HepG2 (cell line): ENCODE measurements around the gene SHQ1. TPM values are rescaled to one million over a fixed set of nuclear protein-coding genes. Genes with fewer than 3 reads are reported as not detected.

Experiments
- GMEB2 ChIP-seq: IDR thresholded peaks from 2 replicates; pipeline ENCODE4 v1.6.1; 2016; ENCODE audit warnings: missing biosample characterization, missing genetic modification reagents, low read depth
- GPBP1L1 ChIP-seq: sonication (generic); formaldehyde crosslinking; IDR thresholded peaks from 2 replicates; pipeline ENCODE4 v1.5.0; 2020; ENCODE audit warnings: mild to moderate bottlenecking, missing genetic modification reagents
- MLXIP ChIP-seq: sonication (generic); formaldehyde crosslinking; IDR thresholded peaks from 2 replicates; pipeline ENCODE4 v1.9.0; 2021; ENCODE audit warnings: missing genetic modification reagents, borderline replicate concordance
- SNRNP70 ChIP-seq: fragments of 200-400 bp; formaldehyde crosslinking; IDR thresholded peaks from 2 replicates; pipeline ENCODE4 v1.6.1; 2017; ENCODE audit warnings: mild to moderate bottlenecking, low read depth, low read length, moderate library complexity
- SOX6 ChIP-seq, 2 experiments: fragments of 450-650 bp in 1 of 2; sonication (generic) in 1 of 2; formaldehyde crosslinking in 1 of 2; IDR thresholded peaks; 2 replicates each; pipeline versions ENCODE4 v1.4.0 to v1.6.1; 2017 to 2020; ENCODE audit warnings: antibody characterized with exemption in 1 of 2, mild to moderate bottlenecking in 1 of 2, missing genetic modification reagents in 1 of 2
- ZBTB10 ChIP-seq: sonication (generic); formaldehyde crosslinking; IDR thresholded peaks from 2 replicates; pipeline ENCODE4 v1.4.0; 2020; ENCODE audit warnings: missing genetic modification reagents, borderline replicate concordance
- ZBTB4 ChIP-seq: sonication (generic); formaldehyde crosslinking; IDR thresholded peaks from 2 replicates; pipeline ENCODE4 v1.4.0; 2020; ENCODE audit warnings: missing genetic modification reagents, mild to moderate bottlenecking, borderline replicate concordance
- ZMYM4 ChIP-seq: sonication (generic); formaldehyde crosslinking; IDR thresholded peaks from 2 replicates; pipeline ENCODE4 v1.8.1; 2023; ENCODE audit warnings: mild to moderate bottlenecking, missing genetic modification reagents
- ZNF10 ChIP-seq: sonication (generic); formaldehyde crosslinking; IDR thresholded peaks from 2 replicates; pipeline ENCODE4 v1.4.0; 2020; ENCODE audit warnings: mild to moderate bottlenecking, low read depth, missing genetic modification reagents, borderline replicate concordance
- ZNF230 ChIP-seq: sonication (generic); formaldehyde crosslinking; IDR thresholded peaks from 2 replicates; pipeline ENCODE4 v1.4.0; 2020; ENCODE audit warnings: mild to moderate bottlenecking, missing genetic modification reagents
- ZNF350 ChIP-seq: sonication (generic); formaldehyde crosslinking; IDR thresholded peaks from 2 replicates; pipeline ENCODE4 v1.4.0; 2020; ENCODE audit warnings: mild to moderate bottlenecking, low read depth, missing genetic modification reagents, borderline replicate concordance
- ZNF577 ChIP-seq: sonication (generic); formaldehyde crosslinking; IDR thresholded peaks from 2 replicates; pipeline ENCODE4 v1.4.0; 2020; ENCODE audit warnings: mild to moderate bottlenecking, low read depth, missing genetic modification reagents, borderline replicate concordance
- ZNF598 ChIP-seq: sonication (generic); formaldehyde crosslinking; IDR thresholded peaks from 2 replicates; pipeline ENCODE4 v1.5.1; 2020; ENCODE audit warnings: mild to moderate bottlenecking, missing genetic modification reagents, borderline replicate concordance
- ZNF720 ChIP-seq: sonication (generic); formaldehyde crosslinking; IDR thresholded peaks from 2 replicates; pipeline ENCODE4 v1.4.0; 2020; ENCODE audit warnings: missing genetic modification reagents
- ZNF746 ChIP-seq: sonication (generic); formaldehyde crosslinking; IDR thresholded peaks from 2 replicates; pipeline ENCODE4 v1.8.0; 2022; ENCODE audit warnings: mild to moderate bottlenecking, missing genetic modification reagents
- ZNF772 ChIP-seq: sonication (generic); formaldehyde crosslinking; IDR thresholded peaks from 2 replicates; pipeline ENCODE4 v1.5.0; 2020; ENCODE audit warnings: mild to moderate bottlenecking, missing genetic modification reagents
- ZZZ3 ChIP-seq: sonication (generic); formaldehyde crosslinking; IDR thresholded peaks from 2 replicates; pipeline ENCODE4 v1.4.0; 2020; ENCODE audit warnings: missing genetic modification reagents, mild to moderate bottlenecking, borderline replicate concordance
- polyA plus RNA-seq, 8 experiments: library from polyadenylated mRNA; depleted of rRNA in 3 of 8; stranded (reverse) in 7 of 8; unstranded in 1 of 8; fragments of >200 nt; fragmentation: Illumina TruSeq in 4 of 8; extraction: Trizol in 4 of 8; gene quantifications; 2 replicates each; pipeline versions ENCODE4 v1.2.1 to v1.2.3, GENCODE V29; 2011 to 2016; ENCODE audit warnings: low read depth in 4 of 8, missing spikeins in 1 of 8, mixed read lengths in 1 of 8; ENCODE audit not compliant: insufficient read depth in 1 of 8
- total RNA-seq, 5 experiments: library from RNA; depleted of rRNA; stranded (reverse); fragments of >200 nt; fragmentation: Illumina TruSeq; extraction: Trizol; gene quantifications; 2 replicates each; pipeline ENCODE4 v1.2.3, GENCODE V29; 2016; ENCODE audit warnings: low read depth in 1 of 5

Gene SHQ1
- total and polyA plus RNA-seq, 2 of the 13 experiments (the other 11 are each of a cell fraction or from before 2014, with no cell fraction given) = 5.5 to 20.3 TPM

GRCh38 chr3:72702390-72702789 is 145.9 kb downstream of the SHQ1 start (continued):
- TF ChIP-seq ZBTB10 (CRISPR knock-in tag) (no peak), ZNF772 (CRISPR knock-in tag) (0 out of 2 replicates have a peak, but pooled peaks have one; percentile 30), ZNF577 (CRISPR knock-in tag) (no peak), ZNF350 (CRISPR knock-in tag) (no peak), ZNF746 (CRISPR knock-in tag) (no peak), GPBP1L1 (CRISPR knock-in tag) (no peak), ZMYM4 (CRISPR knock-in tag) (0 out of 2 replicates have a peak, but pooled peaks have one; percentile 35), SOX6 (IDR thresholded peaks at IDR 0.05) (no peak), SOX6 (CRISPR knock-in tag; IDR thresholded peaks at IDR 0.05) (peak; percentile 59), ZZZ3 (CRISPR knock-in tag) (no peak), ZNF720 (CRISPR knock-in tag) (no peak), ZNF598 (no peak), SNRNP70 (no peak), MLXIP (CRISPR knock-in tag) (no peak), GMEB2 (no peak), ZNF230 (CRISPR knock-in tag) (no peak), ZBTB4 (no peak), ZNF10 (CRISPR knock-in tag) (no peak)
